ENCODE results near the gene ARNT2.

The ARNT2 gene

GRCh38 chr15:80414546-80415357 lies 10.6 kb downstream of the ARNT2 start:
- DNase-seq: no peak

GRCh38 chr15:80415358-80415670 lies 11.1 kb downstream of the ARNT2 start:
- no peak for DNase-seq

GRCh38 chr15:80416702-80417101 lies 12.5 kb downstream of the ARNT2 start:
- no peak for DNase-seq

DNA sequence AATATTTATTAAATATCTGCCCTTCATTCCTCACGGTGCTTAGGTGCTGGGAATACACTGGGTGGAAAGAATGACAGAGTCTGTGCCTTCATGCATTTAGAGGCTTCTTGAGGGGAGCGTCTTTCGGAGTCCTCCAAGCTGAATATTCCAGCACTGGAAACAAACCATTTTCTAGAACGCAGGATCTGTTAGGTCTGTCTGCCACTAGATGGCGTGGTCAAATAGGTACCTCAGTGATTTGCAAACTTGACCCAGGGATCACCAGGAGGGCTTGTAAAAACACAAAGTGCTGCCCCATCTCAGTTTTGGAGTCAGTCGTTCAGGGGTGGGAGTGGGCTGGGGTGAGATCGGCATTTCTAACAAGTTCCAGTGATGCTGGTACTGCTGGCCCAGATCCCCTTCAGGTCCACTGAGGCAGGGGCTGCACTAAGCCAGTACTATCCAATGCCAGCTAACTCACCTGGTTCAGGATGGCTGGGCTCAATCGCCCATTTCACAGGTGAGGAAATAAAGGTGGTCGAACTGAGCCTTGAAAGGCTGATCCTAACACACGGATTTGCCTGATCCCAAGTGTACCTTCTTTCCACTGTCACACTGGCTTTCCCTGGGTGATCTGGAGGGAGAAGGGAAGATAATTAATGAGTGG lies 14.8 kb downstream of the ARNT2 start:
- peak; percentile 23 for DNase-seq

GRCh38 chr15:80419546-80419945 lies 15.4 kb downstream of the ARNT2 start:
- DNase-seq: no peak

GRCh38 chr15:80420658-80421057 lies 16.5 kb downstream of the ARNT2 start:
- no peak for DNase-seq

DNA sequence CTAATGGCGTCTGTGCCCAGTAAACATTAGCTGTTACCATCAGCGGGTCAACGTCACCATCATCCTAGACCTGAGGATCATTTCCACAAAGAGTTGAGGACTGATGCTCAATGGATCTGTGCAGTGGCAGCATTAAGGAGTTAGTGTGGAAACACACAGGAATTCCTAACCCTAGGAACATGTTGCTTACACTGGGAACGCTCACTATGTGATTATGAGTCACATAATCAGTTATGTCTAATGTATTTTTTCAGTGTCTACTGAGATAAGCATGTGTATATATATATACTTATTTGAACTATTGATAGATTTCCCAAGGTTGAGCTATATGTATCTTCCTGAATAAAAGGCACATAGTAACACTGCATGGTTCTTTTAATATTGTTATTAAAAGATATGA lies 19.0 kb downstream of the ARNT2 start:
- DNase-seq: no peak

DNA sequence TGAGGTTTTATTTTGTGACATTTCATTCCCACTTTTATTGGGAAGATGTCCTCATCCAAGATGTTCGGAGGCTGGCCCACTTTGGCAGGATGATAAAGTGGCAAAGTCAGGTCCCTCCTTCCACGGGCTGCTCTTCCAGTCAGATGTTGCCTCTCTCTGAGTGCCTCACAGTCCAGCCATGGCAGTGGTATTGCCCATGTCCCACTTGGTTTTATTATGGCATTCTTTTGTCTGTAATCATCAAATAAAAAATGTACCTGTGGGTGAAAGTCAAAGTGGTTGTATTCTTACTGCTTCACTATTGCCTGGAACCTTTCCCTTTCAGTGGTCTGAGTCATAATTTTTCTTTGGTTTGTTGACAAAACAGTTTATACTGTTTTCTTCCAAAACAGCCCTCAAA lies 20.2 kb downstream of the ARNT2 start:
- DNase-seq: no peak

DNA sequence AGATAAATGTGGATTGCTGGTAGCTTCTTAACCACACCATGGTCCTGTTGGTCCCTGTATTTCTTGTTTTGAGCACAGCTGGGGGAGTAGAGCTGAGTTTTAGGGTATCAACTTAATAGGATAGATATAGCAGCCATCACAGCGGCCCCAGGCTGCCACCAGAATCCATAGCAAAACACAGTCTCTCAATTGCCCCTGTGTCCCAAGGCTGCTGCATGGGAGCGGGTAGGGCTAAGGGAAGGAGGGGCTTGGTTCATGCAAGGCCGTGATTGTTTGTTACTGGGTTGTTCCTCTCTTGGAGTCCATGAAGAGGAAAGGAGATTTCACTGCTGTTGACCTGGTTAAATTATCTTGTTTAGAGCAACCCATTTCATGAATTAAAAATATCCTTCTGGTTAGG lies 22.1 kb downstream of the ARNT2 start:
- no peak for DNase-seq

- DNase-seq: no peak
Observed at GRCh38 chr15:80429964-80430363, 25.8 kb downstream of the ARNT2 start.

DNA sequence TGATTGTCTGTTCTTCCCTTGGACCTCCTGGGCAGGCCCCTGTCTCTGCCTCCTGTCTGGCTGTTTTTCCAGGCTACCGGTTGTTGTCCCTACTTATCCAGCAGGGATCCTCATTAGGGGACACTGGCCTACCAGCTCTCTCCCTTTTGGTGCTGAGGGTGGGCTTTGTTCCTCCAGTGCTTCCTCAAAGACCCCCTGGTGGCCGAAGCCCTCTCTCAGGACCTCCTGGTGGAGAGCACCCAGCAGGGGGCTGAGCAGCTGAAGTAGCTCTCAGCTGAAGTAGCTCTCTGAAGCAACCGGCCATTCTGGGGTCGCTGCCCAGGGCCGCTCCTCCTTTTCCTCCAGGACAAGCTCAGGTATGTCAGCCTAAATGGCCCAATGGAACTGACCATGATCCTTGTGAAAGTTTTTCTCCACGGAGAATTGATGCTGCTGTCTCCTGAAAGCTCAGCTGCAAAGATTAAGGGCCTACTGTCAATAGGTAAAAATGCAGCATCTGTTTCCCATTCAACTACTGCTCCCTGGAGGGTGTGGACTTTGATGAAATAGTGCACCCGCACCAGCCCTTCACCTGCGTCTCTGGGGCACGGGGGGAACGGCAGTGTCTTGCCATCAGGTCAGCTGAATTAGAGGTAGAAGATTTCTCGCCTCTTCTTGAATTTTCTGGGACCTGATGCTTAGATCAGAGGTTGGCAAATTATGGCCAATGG lies 27.6 kb downstream of the ARNT2 start:
- DNase-seq: no peak

DNA sequence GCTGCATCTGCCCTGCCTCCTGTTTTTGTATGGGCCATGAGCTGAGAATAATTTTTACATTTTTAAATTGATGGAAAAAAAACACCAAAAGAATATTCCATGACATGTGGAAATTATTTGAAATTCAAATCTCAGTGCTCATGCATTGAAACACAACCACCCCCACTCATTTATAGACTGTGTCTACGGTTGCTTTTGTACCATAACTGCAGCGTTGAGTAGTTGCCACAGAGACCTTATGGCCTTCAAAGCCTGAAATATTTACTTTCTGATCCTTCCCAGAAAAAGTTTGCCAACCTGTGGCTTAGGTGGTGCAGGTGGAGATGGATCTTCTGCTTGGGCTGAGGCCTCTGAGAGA lies 28.1 kb downstream of the ARNT2 start:
- no peak for DNase-seq

DNA sequence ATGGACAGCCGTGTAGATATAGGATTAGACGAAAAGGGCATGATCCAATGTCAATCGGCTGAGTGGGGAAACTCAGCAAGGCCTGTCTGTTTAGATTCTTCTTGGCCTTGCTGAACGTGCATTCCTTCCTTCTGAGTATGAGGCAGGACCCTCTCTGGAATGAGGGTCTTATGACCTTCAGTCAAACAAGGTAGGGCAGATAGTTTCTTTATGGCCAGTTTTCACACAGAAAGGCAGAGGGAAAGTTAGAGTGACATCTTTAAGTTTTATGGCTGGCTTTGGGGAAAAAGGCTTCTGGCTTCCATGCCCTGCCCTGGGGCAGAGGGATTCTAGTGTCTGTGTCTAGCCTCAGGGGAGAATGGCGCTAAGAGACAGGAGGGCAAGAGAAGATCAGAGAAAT lies 29.7 kb downstream of the ARNT2 start:
- no peak for DNase-seq

GRCh38 chr15:80434926-80435720 lies 30.9 kb downstream of the ARNT2 start:
- DNase-seq: no peak

DNA sequence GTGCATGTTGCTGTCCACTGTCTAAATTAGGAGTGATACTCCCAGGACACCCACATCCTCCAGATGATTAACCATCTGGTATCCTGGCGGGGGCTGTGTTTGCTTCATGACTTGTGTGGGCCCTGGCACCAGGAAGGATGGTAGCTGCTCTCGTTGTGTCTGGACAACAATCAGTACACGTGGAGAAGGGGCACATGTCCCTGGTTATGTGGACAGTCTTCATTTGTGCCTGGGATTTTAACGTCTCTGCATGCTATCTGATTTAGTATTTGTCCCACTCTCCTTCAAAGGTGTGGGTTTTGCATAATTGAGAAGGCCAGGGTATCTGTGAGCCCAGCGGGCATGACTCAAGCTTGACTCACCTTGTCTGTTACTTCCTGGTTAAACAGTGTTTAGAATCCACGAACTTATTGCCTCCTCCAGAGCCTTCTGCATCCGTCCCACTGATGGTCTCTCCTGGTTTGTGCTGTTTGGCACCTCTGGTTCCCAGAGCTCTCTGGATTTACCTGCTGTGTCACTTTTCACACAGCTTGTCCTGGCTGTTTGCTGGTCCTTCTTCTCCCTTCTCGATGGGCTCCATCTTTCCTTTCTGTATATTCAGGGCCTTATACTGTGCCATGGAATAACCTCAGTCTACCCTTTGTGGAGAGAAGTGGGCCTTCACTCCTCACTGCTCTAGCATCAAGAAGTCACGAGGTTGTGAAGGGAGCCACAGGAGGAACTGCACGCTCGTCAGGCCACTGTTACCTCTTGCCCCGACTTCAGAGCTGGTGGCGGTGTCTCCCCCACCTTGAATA lies 32.5 kb downstream of the ARNT2 start:
- no peak for DNase-seq

DNA sequence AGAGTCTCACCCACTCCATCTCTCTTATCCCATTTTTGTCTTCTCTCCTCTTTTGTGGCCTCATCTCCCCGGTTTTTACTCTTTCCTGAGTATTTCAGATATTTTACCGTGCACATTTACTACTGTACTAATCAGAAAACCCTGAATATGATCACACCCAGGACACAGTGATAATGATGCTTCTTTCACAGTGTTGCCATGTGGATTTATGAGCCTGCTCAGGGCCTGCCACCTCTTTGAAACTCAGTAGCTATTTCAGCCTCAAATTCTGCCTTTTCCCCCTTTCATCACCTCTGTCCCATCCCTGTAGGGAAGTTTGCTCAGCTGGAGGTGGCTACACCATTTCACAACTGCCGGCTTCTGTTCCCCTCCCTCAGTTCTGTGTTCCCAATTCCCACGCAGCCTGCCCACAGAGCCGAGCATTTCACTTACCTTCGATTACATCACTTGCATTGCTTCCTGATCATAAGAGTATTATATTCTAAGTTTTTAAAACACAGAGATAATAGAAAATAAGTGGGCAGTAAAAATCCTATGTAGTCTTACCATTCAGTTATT lies 33.2 kb downstream of the ARNT2 start:
- no peak for DNase-seq

GRCh38 chr15:80439140-80439539 lies 35.0 kb downstream of the ARNT2 start:
- DNase-seq: no peak

- no peak for DNase-seq
Observed at GRCh38 chr15:80440024-80440423, 35.8 kb downstream of the ARNT2 start.

DNA sequence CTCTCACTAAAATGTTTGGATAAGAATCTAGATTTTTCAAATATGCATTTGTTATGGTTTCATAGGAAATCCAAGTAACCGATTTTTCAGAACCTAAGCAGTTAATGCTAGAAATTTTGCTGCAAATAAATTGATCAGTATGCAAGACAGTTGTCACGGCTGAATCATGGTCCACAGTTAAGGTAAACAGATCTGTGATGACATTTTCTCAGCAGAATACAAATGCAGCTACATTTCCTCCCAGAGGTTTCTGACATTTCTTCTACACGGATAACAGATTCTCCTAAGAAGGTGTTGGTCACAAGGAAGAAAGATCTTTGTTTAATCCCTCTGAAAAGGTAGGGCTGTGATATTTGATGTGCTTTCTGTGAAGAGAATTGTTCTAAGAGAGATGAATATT lies 36.9 kb downstream of the ARNT2 start:
- no peak for DNase-seq

DNA sequence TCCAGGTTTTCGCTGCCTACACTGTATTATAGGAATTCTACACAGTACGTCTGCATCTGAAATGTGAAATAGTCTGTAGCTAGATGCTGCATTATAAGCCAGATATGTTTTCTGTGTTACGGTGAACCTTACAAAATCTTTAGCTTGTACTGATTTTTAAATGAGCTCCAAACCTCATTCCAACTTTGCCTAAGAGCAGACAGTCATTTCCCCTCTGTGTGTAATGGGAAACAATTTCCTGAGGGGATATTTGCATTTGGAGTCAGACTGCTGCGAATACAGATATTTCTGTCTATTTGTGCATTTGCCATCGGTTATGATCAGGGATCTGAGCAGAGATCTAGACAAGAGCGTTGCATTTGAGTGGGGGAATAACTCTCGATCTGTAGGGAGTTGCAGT lies 37.5 kb downstream of the ARNT2 start:
- DNase-seq: no peak

- no peak for DNase-seq
Observed at GRCh38 chr15:80442728-80443403, 38.7 kb downstream of the ARNT2 start.

Data from activated CD4-positive, alpha-beta T cell treated with anti-CD3 and anti-CD28 coated beads, Interleukin-2, amount 50 U/mL, for 16 hours (primary cell).